Stimulated activated CD8-positive, alpha-beta memory T cell treated with anti-CD3 and anti-CD28 coated beads, Interleukin-4, amount 100 ng/mL, for 4 hours (primary cell): ENCODE measurements around the gene AFF3.
"Not testable (repeated sequence)": the region's sequence is repeated elsewhere in the genome, so short reads cannot be mapped to it uniquely, and the experiment has no call there.

Experiments
- DNase-seq, 2 donors: peaks; one replicate each; pipeline ENCODE4 v3.0.0-alpha.2; 2020; ENCODE audit warnings: low read depth in 2 of 2, low spot score in 1 of 2

AFF3 gene

DNA sequence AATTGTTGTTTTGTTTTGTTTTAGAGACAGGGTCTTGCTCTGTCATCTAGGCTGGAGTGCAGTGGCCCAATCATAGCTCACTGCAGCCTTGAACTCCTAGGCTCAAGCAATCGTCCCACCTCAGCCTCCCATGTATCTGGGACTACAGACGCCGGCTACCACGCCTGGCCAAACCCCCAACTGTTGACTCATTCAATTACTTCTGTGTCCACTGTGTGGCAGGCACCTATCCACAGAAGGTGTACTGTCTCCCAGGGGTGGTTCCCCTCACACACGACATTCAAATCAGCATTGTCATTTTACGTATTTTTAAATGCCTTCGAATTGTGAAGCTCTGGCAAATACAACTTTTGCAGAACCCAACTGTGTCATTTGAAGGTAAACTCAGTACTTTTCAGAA is 464.6 kb downstream of the AFF3 start:
- DNase-seq, result no peak

DNA sequence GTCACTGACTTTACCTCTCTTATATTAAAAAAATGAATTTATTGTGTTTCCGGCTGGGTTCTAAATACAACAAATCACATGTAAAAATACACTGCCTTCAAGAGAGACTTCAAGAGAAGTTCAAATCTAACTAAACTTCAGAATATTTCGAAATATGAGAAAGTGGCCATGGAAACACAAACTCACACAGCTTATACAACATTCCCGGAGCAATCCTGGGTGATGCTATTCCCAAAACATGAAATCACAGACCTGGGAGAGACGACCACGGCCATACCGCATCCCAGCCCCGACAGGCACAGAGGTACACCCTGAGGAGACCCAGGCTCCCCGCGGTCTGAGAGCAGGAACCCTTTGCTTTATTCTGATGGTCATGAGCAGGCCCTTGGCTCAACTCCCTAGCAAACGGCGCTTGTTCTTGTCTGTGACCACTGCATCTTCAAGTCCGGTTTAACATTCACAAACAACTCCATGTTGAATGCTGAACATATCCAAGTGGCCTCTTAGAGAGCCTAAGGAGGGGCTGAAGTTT is 467.2 kb downstream of the AFF3 start:
- no peak for DNase-seq

DNA sequence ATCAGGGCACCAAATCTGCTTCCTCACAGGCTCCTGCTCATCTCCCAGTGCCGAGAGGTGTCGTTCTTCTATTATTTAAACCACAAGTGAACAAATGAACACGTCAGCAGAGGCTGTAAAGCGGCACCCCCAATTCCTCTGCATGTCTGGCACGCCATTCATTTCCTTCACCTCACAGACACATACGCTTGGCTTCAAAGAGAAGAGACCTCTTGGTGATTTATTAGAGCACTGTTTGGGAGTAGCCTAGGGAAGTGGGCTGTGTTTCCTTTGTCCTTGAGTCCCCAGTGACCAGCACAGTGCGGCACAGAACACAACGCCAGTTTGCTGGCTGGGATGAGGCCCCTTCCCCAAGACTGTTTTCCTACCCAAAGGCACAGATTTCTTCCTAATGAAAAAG is 468.3 kb downstream of the AFF3 start:
- DNase-seq, result no peak

DNA sequence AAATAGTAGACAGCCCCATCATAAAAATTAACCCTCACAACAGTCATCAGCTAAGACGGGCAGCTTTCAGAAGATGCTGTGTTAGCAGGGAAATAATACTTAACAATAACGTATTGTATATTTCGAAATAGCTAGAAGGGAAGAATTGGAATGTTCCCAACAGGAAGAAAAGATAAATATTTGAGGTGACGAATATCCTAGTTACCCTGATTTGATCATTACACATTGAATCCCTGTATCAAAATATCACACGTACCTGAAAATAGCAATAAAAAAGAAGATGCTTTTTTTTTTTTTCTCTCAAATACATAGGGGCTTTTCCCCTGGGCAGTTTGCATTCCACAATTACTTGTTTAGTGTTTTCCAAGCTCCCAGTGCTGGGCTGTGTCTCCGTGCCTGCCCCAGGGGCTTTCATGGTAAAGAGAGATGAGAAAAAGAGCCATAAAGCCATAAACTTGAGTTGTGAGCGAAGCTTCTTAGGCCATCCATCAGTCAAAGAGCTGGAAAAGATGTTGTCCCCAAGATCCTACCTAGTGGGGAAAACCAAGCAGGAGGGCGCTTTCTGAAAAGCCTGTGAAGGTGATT is 469.5 kb downstream of the AFF3 start:
- no peak for DNase-seq

DNA sequence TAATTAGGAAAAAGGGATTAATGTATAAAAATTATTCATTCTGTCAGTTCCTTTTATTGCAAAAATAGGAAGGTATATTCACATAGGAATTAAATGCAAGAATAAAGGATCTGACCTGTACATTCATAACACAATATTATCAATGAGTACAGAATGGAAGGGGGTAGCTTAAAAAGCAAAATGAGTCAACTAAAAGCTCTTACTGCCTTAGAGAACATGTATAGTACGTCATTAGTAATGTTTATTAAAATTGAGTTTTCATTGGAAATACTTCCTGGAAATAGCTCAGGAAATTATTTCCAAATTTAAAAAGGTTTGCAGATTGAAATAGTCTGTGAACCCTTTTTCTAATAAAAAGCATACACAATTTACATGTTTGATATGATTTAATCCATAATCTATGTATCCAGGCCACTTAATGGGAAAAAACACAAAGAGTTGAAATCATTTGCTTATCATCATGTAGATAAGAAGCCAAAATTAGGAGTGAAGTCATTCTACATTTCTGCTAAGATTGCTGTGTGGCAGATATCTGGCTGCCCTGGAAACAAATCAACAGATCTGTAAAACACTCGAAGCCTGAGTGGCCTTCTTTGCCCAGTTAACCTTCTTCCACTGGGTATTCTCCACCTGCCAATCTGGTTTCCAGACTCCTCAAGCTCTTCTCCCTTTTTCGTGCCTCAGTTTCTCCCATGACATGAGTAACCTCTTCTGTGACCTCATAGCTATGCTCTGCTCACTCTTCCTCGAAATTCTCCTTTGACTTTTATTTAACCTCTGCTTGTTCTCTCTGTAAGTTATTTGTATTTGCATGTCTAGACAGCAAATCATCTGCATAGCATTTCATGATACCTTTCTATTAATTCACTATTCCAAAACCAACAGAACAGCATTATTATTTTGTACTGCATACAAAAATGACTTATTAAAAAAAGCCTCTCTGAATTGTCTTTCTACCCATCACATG is 471.3 kb downstream of the AFF3 start:
- no peak for DNase-seq

DNA sequence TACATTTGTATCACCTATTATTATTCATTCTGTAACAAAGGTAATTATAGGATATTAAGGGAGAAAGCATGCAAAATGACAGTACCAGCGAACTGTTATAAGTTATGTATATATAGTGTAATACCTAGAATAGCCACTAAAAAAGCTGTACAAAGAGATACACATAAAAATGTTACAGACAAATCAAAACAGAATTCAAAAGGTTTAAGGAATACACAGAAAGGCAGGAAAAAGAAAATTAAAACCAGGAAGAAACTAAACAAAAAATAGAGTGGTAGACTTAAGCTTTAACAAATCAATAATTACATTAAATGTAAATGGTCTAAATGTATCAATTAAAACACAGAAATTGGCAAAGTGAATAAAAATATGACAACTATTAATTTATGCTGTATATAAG is 476.1 kb downstream of the AFF3 start:
- DNase-seq, result no peak

DNA sequence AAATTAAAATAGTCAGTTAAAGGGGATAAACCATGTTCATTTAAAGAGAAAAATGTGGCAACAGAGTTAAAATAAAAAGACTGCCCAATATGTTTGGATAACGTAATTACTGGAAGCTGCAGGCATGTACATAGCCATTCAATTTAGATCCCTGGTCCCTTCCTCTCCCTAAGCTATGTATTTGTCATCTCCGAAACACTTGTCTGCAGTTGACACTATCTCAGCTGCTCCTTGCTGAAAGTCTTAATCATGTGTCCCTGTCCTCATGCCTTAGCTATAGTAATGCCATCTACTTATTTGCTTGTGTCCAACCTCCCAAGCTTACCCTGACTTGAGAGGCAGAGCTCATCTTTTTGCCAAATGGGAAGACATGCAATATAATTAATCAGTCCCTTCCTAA is 478.7 kb downstream of the AFF3 start:
- no peak for DNase-seq

DNA sequence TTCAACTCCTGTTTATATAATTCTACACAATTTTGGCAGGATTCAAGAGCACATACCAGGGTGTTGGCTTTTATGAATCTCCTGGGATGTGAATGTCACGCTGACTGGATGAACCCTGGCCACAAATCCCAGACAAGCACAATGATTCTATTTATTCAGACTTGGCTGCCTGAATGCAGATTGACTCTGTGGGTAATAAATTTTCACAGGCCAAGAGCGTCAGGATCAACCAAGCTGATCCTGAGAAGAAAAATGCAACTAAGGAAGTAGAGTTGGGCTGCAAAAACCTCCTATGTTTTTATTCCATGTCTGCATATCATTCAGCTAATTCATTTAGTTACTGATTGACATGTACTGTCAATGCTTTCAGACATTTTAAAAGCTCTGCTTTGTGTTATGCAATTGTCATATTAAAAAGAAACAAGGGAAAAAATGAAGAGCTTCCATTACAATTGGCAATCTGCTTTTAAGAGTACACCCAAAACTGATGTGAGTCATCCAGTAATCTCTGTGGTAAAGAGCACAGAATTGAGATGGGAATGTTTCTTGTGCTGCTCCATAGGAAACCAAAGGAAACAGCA is 479.5 kb downstream of the AFF3 start:
- DNase-seq, result no peak

DNA sequence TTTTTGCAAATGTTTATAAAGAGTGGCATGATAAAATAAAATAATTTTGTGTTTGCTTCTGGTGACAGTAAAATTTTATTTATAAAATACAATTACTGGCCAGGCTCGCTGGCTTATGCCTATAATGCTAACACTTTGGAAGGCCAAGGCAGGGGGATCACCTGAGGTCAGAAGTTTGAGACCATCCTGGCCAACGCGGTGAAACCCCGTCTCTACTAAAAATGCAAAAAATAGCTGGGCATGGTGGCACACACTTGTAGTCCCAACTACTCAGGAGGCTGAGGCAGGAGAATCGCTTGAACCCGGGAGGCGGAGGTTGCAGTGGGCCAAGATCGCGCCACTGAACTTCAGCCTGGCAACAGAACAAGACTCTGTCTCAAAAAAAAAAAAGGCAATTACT is 480.6 kb downstream of the AFF3 start:
- DNase-seq, result not testable (repeated sequence)

DNA sequence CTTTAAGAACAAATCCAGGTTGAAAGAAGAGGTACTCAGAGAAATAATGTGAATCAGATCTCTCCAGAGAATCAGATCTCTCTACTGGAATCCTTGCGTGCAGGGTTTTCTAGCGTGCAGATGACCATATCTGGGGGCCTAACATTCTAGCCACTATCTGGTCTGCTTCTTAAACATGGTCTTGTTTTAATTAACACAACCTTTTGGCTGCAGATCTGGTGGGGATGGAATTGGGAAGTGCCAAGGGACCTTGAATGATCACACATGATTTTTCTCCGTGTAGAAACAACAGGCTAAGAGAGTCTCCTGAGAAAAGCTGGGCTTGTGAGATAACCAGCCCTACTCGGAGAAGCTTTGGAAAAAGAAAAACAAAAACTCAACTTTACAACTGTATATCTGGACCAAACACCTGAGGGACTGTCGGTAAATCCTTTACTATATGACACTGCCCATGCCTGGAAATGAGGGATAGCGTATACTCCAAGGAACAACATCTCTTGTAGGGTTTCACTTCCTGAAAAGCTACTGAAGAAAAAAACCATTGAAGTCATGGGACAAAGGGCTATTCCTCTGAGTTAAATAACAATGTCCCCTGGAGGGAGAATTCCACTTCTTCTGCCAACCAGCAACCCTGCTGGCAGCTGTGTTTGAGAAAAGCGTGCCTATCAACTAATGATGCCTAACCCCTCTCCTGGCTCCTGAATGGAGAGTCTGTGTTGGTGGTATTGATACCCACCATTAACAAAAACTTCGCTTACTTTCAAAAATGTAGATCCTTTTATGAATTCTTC is 481.6 kb downstream of the AFF3 start:
- no peak for DNase-seq

DNA sequence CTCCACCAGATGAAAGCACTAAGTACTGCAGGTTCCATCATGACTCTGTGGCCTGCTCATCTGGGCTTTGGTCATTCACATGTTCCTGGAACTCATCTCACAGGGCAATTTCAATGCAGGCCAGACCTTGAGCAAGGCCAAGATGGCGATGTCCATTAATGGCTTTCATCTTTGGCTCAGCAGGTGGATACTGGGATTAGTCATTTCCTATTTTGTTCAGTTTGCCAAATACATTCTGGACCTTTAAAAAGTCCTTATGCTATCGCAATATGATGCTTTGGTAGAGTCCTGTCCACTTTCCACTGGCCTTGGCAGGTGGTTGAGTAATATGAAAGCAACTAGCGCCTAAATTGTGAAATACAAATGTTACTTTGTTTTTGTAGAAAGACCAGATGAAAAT is 482.5 kb downstream of the AFF3 start:
- no peak for DNase-seq

DNA sequence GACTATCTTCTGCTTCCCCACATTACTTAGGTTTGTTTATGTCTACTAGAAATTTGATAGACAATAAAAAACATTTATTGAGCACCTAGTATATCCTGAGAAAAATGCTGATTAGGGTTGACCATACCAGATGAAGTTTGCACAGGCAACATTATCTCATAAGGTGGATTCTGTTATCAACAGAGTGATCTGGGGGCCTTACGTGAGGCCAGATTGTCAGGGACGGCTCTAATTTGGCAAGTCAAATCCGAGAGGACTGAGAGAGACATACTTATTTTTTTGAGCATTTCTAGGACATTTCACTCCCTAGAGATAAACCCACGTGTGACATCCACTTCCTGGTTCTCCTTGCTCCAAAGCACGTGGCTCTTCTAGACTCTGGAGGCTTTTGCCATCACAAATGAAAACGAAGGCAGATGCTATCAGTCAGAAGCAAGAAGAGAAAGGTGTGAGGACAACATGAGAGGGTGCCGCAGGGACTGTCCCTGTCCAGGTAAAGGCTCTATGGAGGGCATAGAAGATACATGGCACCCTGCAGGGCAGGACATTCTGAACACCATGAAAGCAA is 484.6 kb downstream of the AFF3 start:
- no peak for DNase-seq

DNA sequence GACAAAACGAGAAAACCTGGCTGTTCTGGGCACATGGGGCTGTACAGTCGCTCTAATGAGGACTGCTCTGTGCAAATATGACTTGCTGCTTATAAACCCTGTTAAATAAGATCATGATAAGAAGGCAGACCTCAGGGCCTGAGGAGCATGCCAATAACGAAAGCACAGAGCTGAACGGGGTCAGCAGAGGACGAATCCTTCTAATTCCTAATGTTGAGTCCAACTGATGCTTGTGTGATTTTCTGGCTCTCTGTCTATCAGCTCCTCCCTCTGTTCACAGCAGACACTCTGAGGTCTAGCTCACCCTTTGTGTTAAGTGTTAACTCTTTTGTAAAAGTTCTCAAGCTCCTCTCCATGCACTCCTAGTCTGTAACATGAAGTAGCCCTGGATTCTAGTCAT is 485.4 kb downstream of the AFF3 start:
- DNase-seq, result no peak

DNA sequence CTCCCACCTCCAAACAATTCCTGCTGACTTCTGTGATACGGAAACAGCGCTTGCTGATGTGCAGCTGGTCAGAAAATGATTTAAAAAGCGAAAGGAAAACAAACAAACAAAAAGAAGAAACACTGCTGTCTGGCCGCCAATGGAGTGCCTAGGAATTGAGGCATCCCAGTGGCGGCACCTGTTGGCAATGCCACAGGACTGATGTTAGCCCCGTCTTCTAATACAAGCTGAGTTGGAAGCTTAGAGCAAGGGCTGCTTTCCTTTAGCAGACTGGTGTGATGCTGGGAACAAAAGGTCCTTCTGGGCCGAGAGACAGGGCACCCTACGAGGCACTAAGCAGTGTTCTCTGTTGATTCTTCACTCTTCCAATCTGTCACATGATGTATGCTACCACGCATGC is 489.0 kb downstream of the AFF3 start:
- DNase-seq, result no peak

DNA sequence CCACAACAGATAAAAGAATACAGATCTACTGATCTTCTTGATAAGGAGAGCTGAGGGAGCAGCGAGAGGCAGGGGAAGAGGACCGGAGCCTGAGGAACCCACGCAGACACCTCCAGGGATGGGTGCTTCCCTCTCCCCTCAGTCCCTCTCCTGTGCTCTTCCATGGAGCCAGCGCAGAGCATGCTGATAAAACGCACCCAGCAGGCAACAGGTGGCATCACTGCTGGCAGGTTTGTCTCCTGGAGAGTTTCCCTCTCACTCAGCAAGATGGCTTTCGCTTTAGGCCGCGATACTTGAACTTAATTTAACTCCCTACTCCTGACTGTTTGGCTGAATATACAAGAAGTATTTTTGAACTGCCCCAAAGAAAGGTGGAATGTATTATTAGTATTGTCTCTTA is 489.5 kb downstream of the AFF3 start:
- no peak for DNase-seq

DNA sequence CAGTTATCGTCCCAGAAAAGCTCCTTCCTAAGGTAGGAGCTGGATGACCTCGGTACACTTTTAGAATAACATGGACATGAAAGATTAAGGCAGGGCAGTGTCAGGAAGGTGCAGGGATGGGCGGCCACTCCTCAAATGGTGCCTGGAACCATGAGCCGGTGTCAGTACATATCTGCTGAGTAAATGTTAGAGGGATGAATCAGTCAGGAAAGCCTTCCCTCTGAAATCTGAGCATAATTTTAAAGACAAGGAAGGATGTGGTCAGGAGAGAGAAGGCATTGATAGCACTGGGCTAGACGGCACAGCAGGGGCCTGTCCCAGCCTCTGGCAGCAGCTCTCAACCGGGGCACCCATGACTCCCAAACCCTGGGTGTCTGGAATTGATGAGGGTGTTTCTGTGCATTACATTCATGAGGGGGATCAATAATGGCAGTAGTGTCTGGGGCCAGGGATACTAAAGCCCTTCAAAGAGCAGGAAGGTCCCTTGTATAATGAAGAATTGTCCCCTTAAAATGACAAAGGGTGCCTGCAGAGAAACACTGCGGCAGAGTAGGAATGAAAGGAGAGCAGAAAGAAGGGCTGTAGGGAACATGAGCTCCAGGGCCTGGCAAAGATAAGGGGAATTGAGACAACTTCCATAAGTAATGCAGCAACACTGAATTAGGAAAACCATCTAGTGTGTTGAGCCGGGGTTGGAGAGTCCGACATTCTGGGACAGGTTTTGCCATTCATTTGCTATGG is 490.3 kb downstream of the AFF3 start:
- no peak for DNase-seq

DNA sequence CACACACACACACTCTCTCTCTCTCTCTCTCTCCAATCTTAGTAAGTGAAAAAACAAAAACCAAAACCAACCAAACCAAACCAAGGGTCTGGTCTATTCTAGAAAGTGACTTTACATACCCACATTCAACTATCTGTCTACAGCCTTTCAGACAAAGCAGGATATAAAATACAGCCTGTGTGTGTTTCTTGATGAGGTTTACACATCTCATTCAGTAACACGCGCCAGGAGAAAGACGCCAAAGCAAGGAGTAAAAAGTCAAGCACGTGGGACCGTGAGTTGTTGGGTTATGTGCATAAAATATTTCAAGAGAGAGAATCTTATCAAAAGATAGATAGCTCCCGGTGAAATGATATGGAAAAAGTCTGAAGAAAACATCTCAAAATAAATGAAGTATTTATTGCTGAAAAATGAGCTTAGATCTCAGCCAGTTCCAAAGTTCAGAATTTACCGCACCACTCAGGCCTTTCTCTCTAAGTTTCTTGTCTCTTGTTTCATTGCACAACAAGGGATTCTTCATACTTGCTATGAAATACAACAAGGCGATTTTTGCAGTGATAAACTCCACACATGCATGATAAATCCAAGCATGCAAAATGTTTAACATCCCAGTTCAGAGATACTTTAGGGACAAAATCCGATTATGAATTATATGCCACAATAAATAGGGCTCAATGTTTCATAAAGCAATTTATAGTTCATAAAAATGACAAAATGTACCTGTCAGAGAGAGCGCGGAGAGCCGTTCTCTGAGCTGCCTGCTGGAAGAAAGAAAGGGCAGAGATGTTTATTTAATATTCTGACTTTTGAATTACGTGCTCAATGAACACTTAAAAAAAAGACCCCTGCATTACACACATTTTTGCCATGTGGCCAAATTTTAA is 493.2 kb downstream of the AFF3 start:
- DNase-seq, result no peak

DNA sequence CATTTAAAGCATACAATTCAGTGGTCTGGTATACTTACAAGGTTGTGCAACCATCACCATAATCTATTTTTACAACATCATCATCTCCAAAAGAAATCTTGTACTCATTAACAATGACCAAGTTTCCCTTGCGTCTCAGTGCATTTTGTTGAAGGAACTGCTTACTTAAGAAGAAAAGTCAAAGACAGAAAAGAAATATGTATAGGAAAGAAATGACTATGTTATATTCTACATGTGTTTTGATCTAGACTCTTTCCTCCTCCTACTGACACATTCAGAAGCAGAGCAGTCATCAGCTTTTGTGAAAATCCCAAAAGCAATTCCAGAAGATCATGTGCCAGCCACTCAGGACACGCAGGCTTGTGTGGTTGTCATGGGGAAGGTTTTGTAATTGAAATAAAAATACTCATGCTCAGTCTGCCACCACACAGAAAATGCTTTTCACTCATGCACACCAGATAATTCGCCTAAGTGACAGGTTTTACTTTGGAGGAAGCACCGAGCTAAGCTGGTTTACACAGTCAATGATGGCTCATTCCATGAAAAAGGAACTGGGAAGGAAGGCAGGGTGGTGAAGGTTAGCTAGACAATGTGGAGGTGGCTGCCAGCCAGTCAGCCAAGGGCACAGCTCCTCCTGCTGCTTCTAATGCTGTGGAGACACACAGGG is 494.1 kb downstream of the AFF3 start:
- no peak for DNase-seq

DNA sequence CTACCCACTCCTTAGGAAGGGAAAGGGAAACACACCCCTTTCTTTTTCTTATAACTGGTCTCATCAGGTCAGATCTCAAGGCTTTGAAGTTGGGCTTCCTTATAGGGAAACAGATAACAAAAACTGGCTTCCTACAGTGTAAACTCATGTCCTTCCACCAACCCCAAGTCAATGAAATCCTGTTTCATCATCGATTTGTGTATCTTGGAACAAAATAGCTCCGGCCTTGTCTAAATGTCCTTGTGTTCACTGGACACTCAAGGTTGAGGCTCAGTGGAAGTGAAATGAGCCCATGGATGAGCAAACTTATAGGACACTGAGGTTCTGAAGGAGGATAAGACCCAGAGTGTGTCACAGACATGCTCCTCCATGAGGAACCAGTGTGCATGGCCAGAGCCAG is 496.4 kb downstream of the AFF3 start:
- DNase-seq, result no peak
